GM19395 (cell line): ENCODE data around the gene HDDC3.

Experiments used
- ATAC-seq: cut with Tn5 transposase; IDR thresholded peaks from one replicate; pipeline ENCODE4 v1.9.1; 2021; ENCODE audit warnings: mild to moderate bottlenecking, moderate library complexity; ENCODE audit not compliant: unreplicated experiment

The HDDC3 gene

DNA sequence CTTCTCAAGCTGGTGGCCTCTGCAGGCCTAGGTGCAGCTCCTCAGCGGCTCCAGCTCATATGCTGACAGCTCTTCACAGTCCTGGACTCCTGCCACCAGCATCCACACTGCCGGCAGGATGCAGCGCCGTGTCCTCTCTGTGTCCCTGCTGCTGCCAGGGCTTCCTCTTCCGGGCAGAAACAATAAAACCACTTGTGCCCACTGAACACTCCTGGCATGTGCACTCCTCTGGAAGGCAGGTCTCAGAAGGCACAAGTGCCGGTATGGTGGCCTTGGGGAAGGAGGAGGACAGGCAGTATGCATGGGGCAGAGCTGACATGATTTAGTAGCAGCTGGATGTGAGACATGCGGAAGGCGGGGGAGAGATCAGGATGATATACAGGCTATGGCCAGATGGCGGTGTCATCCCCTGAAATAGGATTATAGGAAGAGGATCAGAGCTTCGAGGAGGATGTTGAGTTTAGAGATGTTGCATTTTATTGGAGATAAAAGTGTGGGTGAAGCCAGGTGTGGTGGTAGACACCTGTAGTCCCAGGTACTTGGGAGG is 36.7 kb downstream of the HDDC3 start:
- no peak for ATAC-seq

DNA sequence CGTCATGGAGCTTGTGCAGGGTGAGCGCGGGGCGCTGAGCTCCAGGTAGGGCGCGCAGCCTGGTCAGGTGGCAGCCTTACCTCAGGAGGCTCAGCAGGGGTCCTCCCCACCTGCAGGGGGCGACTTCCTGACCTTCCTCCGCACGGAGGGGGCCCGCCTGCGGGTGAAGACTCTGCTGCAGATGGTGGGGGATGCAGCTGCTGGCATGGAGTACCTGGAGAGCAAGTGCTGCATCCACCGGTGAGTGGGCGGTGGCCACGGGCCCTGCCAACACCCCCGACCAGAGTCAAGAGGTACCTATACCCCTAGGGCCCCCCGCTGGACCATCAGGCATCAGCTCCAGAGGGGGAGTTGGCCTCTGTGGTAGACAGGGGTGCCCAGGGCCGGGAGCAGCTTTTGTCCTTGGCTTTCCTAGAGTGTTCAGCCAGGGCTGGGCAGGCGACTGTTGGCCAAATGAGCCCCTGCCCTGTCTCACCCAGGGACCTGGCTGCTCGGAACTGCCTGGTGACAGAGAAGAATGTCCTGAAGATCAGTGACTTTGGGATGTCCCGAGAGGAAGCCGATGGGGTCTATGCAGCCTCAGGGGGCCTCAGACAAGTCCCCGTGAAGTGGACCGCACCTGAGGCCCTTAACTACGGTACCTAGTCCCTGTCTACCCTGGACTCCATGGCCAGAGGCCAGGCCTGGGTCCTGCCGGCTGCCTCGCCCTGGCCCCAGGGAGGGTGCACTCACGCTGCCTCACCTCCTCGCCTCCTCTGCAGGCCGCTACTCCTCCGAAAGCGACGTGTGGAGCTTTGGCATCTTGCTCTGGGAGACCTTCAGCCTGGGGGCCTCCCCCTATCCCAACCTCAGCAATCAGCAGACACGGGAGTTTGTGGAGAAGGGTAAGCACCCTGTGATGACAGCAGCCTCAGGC is 38.9 kb downstream of the HDDC3 start:
- ATAC-seq = no peak

DNA sequence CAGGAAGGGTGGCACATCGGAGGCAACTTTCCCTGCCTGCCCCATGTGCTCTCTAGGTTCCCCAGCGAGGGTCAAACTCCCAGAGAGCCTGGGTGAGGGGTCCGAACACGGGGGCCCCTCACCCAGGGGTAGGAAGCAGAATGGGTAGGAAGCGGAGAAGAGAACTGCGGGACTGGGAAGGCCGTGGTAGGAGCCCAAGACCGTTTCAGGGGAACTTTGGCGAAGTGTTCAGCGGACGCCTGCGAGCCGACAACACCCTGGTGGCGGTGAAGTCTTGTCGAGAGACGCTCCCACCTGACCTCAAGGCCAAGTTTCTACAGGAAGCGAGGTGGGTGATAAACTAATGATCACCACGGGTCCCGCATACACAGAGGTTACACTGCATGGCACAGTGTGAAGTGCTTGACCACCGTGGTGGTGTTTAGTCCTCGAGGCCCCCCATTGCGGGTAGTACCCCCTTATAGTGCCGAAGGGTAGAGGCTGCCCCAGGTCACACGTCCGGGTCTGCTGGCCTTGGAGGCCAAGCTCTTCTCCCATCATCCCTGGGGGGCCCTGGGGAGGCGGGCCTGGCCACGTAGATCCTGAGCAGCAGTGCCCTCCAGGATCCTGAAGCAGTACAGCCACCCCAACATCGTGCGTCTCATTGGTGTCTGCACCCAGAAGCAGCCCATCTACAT is 39.7 kb downstream of the HDDC3 start:
- ATAC-seq = no peak

DNA sequence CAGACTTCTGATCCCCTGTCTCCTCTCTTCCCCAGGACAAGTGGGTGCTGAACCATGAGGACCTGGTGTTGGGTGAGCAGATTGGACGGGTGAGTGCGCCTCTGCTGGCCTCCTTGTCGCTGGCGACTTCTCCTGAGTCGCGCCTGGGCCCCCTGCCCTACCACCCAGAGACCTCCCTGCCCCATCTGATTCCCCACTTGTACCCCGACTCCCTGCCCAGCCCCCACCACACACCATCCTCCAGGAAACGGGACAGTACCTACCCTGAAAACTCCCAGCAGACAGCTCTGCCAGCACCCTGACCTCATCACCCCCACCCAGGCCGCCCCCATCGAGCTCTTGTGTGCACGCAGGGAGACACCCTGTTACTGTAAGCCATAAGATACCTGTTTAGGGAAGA is 40.3 kb downstream of the HDDC3 start:
- no peak for ATAC-seq

DNA sequence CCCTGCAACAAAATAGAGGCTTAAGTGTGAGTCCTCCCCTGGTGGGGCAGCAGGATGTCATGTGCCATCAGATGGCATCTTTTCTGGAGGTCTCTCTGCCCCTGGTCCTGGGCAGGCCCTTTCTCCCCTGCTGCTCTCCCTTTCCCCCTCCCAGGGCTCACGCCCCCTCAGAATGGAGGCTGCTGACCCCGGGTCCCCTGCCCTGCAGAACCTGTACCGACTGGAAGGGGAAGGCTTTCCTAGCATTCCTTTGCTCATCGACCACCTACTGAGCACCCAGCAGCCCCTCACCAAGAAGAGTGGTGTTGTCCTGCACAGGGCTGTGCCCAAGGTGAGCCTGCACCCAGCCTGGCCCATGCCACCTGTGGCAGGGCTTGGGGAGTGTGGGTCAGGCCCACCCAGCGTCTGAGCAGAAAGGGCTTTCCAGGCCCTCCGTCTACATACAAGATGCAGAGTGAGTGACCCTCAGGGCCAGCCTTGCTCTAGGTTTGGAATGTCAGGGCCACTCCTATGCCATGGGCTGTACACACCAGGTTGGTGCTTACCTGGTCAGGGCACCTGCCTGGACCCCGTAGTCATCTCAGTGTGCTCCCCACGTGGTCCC is 40.9 kb downstream of the HDDC3 start:
- no peak for ATAC-seq

DNA sequence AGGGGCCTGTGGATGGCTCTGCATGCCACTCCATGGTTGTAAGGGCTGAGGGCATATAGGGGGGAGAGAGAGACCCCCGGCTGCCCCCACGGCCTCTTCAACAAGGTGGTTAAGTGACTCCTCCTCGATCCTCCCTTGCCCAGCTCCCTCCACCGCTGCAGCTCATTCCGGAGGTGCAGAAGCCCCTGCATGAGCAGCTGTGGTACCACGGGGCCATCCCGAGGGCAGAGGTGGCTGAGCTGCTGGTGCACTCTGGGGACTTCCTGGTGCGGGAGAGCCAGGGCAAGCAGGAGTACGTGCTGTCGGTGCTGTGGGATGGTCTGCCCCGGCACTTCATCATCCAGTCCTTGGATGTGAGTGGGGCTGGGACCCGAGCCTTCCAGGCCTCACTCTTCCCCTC is 41.5 kb downstream of the HDDC3 start:
- ATAC-seq = no peak

DNA sequence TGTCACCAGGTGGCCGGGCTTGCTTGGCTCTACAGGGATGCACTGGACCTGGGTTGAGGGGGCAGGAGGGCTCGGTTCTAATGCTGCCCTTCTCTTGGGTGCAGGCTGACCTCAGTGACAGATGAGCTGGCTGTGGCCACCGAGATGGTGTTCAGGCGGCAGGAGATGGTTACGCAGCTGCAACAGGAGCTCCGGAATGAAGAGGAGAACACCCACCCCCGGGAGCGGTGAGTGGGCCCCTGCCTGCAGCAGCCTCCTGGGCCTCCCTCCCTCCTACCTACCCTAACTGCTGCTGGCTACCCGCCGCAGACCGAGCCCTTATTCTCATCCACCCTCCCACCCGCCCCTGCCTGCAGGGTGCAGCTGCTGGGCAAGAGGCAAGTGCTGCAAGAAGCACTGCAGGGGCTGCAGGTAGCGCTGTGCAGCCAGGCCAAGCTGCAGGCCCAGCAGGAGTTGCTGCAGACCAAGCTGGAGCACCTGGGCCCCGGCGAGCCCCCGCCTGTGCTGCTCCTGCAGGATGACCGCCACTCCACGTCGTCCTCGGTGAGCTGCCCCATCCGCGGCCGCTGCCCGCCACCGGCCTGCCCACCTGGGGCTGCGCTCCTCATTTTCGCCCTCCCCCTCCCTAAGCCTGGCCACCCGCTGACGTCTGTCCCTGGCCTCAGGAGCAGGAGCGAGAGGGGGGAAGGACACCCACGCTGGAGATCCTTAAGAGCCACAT is 42.5 kb downstream of the HDDC3 start:
- ATAC-seq = no peak

DNA sequence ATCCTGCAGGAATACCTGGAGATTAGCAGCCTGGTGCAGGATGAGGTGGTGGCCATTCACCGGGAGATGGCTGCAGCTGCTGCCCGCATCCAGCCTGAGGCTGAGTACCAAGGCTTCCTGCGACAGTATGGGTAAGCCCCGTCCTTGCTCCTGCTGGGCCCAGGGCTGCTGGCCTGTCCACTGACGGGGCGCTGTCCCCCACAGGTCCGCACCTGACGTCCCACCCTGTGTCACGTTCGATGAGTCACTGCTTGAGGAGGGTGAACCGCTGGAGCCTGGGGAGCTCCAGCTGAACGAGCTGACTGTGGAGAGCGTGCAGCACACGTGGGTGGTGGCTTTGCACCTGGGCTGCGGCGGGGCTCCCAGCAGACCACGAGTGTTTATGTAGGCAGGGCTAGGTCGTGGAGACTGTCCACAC is 43.0 kb downstream of the HDDC3 start:
- ATAC-seq = no peak

DNA sequence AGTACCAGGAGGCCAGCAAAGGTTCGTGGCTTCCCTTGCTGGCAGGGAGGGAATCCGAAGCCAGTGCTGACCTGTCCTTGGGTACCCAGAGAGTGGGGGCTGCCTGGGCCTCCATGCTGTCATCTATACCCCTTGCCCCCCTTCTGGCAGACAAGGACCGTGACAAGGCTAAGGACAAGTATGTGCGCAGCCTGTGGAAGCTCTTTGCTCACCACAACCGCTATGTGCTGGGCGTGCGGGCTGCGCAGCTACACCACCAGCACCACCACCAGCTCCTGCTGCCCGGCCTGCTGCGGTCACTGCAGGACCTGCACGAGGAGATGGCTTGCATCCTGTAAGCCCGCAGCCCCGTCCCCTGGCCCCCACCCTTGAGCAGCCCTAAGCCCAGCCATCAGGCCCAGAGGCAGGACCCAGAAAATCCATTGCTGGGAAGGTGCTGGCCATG is 45.3 kb downstream of the HDDC3 start:
- ATAC-seq = no peak

DNA sequence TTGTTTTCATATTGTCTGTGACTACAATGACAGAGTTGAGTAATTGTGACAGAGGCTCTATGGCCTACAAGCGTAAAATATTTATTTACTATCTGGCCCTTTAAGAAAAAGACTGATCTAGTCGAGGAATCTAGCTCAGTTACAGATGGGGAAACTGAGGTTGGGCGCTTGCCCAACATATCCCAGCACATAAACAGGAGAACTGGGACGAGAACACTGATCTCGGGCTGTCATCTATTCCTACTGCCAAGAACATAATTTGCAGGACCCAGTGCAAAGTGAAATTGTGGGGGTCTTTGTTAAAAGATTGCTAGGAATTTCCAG is 46.1 kb downstream of the HDDC3 start:
- ATAC-seq = no peak

DNA sequence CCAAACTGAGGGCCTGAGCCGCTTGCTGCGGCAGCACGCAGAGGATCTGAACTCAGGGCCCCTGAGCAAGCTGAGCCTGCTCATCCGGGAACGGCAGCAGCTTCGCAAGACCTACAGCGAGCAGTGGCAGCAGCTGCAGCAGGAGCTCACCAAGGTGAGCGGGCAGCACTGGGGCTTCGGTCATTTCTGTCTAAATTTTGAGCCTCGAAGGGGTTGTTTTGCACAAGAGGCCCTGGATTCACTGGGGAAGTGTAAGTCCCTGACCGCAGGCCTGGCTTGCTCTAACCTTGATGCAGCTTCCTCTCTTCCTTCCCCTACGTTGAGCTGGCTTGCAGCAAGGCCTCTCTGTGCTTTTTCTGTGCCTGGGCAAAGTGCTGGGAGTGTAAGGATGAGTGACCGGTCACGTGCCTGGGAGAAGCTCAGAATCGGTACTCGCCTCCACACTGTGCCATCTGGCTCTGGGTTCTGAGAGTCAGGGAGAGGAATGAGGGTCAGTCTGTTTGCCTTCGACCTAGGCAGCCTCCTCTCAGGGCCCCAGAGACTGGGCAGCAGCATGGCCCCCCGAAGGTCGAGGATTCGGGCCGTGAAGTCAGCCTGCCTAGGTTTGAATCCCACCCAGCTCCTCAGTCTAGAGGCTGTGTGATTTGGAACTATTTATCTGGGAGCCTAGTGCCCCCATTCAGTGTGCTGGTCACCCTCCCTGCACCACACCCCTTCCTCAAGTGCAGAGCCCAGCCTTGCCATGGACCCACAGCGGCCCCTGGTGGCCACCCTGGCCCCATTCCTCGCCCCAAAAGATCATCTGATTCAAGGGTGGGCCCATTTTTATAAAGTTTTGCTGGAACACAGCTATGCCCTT is 46.7 kb downstream of the HDDC3 start:
- ATAC-seq = peak; percentile 51

DNA sequence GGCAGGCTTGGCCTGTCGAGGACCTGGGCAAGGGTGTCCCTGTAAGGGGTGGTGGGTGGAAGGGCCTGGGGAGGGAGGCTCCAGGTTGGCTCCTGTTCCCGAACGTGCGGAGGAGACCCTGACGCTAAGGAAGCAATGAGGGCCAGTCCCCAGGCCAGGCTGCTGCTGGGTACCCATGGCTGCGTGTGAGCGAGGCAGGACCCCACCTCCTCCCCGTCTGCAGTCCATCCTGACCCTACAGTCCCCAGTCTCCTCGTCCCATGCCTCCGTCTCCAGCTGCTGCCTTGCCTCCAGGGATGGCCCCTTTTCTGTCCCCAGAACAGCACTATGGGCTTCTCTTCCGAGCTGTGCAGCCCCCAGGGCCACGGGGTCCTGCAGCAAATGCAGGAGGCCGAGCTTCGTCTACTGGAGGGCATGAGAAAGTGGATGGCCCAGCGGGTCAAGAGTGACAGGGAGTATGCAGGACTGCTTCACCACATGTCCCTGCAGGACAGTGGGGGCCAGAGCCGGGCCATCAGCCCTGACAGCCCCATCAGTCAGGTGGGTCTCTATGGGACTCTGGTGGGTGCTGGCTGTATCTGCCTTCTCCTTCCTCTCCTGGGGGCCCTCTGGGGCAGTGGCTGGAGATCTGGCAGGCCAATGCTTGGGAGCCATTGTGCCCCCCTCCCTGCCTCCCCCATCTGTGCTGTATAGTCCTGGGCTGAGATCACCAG is 47.5 kb downstream of the HDDC3 start:
- peak; percentile 4 for ATAC-seq

DNA sequence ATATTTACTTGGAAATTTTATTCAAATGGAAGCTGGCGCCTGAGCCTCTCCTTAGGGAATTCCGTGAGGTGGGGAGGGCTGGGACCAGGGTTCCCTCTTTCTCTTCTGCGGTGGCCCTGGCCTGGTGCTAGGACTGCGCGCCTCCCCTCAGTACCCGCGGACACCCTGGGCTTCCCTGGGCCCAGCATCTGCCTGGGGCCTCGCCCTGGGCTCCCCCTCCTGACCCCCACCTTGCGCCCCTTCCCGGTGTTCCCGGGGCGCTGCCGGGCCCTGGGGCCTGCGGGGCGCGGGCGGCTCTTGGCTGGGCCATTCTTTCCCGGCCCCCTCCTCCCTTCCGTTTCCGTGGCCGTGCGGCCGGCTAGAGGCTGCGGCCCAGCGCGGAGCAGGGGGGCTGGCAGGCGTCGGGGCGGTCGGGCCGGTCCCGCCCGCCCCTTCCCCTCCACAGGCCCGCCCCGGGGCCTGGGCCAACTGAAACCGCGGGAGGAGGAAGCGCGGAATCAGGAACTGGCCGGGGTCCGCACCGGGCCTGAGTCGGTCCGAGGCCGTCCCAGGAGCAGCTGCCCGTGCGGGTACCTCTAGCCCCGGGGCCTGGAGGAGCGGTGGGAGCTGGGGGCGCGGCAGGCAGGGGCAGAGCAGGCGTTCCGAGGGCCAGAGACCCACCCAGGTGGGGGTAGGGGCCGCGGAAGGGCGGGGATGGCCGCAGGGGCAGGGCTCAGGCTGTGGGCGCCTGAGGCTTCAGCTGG is 48.2 kb downstream of the HDDC3 start, which contains the start of gene FES:
Gene FES, plus strand, starts transcription at position 529 of the 743 bp plus-strand sequence. CDS start 542 bp downstream, outside the sequence.
- no peak for ATAC-seq

DNA sequence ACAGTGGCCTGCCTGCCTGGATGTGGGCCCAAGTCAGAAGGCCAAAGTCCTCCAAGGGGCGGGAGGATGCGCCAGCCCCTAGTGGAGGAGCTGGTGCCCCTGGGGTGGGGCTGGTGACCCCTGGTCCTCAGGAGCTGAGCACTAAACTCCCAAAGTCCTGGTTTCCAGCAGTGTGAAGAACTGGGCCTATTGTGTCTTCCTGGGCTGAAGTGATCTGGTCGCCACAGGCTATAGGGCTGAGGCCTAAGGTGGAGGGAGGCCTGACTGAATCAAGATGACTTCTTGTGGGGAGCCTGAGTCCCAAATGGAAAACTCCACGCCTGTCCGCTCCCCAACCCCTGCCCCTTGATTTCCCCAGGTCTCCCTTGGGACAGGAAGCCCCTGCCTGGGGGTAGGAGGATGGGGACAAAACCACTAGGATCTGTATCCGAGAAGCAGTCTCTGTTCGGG is 48.8 kb downstream of the HDDC3 start:
- ATAC-seq = no peak

DNA sequence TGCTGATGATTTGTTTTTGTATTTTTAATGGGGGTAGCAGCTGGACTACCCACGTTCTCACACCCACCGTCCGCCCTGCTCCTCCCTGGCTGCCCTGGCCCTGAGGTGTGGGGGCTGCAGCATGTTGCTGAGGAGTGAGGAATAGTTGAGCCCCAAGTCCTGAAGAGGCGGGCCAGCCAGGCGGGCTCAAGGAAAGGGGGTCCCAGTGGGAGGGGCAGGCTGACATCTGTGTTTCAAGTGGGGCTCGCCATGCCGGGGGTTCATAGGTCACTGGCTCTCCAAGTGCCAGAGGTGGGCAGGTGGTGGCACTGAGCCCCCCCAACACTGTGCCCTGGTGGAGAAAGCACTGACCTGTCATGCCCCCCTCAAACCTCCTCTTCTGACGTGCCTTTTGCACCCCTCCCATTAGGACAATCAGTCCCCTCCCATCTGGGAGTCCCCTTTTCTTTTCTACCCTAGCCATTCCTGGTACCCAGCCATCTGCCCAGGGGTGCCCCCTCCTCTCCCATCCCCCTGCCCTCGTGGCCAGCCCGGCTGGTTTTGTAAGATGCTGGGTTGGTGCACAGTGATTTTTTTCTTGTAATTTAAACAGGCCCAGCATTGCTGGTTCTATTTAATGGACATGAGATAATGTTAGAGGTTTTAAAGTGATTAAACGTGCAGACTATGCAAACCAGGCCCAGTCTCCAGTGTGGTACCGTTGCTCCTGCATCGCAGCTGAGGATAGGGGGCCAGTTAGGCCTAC is 49.4 kb downstream of the HDDC3 start:
- ATAC-seq = no peak

DNA sequence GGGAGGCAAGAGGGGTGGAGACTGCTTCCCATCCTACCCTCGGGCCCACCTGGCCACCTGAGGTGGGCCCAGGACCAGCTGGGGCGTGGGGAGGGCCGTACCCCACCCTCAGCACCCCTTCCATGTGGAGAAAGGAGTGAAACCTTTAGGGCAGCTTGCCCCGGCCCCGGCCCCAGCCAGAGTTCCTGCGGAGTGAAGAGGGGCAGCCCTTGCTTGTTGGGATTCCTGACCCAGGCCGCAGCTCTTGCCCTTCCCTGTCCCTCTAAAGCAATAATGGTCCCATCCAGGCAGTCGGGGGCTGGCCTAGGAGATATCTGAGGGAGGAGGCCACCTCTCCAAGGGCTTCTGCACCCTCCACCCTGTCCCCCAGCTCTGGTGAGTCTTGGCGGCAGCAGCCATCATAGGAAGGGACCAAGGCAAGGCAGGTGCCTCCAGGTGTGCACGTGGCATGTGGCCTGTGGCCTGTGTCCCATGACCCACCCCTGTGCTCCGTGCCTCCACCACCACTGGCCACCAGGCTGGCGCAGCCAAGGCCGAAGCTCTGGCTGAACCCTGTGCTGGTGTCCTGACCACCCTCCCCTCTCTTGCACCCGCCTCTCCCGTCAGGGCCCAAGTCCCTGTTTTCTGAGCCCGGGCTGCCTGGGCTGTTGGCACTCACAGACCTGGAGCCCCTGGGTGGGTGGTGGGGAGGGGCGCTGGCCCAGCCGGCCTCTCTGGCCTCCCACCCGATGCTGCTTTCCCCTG is 50.2 kb downstream of the HDDC3 start:
- ATAC-seq = no peak
